ENCODE results near the gene TAF9B.
A peak's percentile ranks its signal among the peaks of the same experiment; 100 is the strongest.

TAF9B gene

DNA sequence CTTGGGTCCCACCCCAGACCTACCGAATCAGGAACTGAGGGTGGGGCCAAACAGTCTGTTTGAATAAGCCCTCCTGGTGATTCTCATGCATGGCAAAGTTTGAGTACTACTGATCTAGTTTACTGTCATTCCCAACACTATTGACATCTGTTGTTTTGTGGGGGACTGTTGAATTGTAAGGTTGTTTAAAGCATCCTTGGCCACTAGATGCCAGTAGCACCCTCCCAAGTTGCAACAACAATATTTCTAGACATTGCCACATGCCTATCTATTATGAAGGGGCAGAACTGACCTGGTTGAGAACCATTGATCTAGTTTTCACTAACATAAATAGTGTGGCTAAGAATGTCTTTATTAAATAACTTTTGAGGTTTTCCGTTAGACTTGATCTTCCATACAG lies 15.1 kb downstream of the TAF9B start:
- TF ChIP-seq, protein P1, sequence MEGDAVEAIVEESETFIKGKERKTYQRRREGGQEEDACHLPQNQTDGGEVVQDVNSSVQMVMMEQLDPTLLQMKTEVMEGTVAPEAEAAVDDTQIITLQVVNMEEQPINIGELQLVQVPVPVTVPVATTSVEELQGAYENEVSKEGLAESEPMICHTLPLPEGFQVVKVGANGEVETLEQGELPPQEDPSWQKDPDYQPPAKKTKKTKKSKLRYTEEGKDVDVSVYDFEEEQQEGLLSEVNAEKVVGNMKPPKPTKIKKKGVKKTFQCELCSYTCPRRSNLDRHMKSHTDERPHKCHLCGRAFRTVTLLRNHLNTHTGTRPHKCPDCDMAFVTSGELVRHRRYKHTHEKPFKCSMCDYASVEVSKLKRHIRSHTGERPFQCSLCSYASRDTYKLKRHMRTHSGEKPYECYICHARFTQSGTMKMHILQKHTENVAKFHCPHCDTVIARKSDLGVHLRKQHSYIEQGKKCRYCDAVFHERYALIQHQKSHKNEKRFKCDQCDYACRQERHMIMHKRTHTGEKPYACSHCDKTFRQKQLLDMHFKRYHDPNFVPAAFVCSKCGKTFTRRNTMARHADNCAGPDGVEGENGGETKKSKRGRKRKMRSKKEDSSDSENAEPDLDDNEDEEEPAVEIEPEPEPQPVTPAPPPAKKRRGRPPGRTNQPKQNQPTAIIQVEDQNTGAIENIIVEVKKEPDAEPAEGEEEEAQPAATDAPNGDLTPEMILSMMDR (IDR thresholded peaks at IDR 0.05; ENCODE audit: low read depth, low read length, missing control alignments) = peak; percentile 25
- no peak overlapping the region for H3K4me3 ChIP-seq (ENCODE audit: low read depth, low read length)
- DNase-seq (ENCODE audit: low read depth) = no peak
- in situ Hi-C loops (cut with HindIII; ENCODE audit: low sequenced_read_pairs) = no loop called here

DNA sequence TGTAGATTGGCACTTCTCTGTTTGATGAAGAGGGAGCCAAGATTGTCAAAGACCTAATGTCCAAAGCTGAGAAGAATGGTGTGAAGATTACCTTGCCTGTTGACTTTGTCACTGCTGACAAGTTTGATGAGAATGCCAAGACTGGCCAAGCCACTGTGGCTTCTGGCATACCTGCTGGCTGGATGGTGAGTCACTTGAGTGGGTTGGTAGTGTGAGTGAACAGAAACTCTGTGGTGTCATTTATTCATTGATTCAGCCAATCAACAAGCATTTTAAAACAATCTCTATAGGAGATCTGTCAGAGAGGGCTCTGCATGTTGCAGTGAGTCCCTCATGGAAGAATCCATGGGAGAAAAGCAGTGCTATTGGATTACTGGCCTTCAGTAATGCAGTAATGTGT lies 16.3 kb downstream of the TAF9B start:
- H3K4me3 ChIP-seq (ENCODE audit: low read depth, low read length) = no peak overlapping the region
- in situ Hi-C loops (cut with HindIII; ENCODE audit: low sequenced_read_pairs) = no loop called here
- TF ChIP-seq, protein P1 (IDR thresholded peaks at IDR 0.05; ENCODE audit: low read depth, low read length, missing control alignments) = no peak
- DNase-seq (ENCODE audit: low read depth) = peak; percentile 15

DNA sequence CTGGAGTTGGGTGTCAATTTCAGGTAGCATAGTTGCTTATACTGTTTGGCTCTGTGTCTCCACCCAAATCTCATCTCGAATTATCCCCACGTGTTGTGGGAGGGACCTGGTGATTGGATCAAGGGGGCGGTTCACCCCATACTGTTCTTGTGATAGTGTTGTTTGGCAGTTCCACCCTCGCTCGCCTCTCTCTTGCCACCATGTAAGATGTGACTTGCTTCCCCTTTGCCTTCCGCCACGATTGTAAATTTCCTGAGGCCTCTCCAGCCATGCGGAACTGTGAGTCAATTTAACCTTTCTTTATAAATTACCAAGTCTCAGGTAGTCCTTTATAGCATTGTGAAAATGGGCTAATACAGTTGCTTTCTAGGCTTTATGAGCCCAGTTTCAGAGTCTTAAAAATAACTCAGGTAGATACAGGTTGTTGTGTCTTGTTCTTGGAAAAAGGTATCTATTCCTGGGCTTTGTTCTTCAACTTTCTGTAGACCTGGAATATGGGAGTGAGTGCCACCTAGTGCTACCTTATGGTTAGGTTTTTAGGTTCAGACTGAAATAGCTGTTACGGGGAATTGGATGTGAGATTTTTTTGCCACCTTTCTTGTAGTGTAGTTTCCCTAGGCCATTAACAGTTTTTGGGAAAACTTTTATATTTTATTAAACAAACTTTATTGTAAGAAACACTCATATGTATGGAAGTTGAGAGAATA lies 19.8 kb downstream of the TAF9B start:
- TF ChIP-seq, protein P1 (IDR thresholded peaks at IDR 0.05; ENCODE audit: low read depth, low read length, missing control alignments) = peak; percentile 35
- no peak overlapping the region for H3K4me3 ChIP-seq (ENCODE audit: low read depth, low read length)
- in situ Hi-C loops (cut with HindIII; ENCODE audit: low sequenced_read_pairs) = no loop called here
- no peak for DNase-seq (ENCODE audit: low read depth)

DNA sequence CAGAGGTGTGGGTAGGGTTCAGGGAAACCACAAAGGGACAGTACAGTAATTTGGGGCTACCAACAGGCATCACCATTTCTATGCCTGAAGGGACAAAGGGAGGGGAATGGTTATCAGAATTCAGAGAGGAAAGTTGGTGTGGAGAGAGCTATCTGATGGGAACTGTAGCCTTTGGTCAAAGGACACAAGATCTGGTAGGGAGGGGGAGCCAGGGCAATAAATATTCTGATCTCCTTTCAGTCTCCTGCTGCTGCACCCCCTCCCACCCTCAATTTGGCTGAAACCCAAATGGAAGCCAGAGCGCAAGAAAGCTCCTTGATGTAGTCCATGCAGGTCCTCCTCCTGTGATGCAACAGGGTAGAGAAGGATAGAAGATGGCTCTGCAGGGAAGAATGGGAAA lies 20.8 kb downstream of the TAF9B start:
- in situ Hi-C loops (cut with HindIII; ENCODE audit: low sequenced_read_pairs) = no loop called here
- TF ChIP-seq, protein P1 (IDR thresholded peaks at IDR 0.05; ENCODE audit: low read depth, low read length, missing control alignments) = no peak
- DNase-seq (ENCODE audit: low read depth) = no peak
- H3K4me3 ChIP-seq (ENCODE audit: low read depth, low read length) = no peak overlapping the region

DNA sequence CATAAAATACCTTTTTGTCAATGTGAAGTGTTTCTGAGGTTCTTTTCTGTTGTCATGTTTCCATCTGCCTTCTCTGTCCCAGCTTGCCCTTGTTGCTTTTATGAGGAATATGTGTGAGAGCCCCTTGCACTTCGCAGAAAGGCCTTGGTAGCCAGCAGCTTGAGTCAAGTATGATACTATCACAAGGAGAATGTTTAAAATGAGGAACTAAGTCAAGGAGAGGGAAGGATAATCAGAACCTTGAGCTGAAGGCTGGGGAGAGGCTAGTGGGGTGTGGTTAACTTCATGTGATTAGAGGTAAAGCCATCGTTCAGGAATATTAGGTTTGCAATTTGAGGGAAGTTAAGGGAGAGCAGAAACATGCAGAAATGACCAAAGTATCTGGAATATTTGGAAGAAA lies 22.7 kb downstream of the TAF9B start:
- TF ChIP-seq, protein P1 (IDR thresholded peaks at IDR 0.05; ENCODE audit: low read depth, low read length, missing control alignments) = no peak
- DNase-seq (ENCODE audit: low read depth) = no peak
- in situ Hi-C loops (cut with HindIII; ENCODE audit: low sequenced_read_pairs) = no loop called here
- H3K4me3 ChIP-seq (ENCODE audit: low read depth, low read length) = no peak overlapping the region

DNA sequence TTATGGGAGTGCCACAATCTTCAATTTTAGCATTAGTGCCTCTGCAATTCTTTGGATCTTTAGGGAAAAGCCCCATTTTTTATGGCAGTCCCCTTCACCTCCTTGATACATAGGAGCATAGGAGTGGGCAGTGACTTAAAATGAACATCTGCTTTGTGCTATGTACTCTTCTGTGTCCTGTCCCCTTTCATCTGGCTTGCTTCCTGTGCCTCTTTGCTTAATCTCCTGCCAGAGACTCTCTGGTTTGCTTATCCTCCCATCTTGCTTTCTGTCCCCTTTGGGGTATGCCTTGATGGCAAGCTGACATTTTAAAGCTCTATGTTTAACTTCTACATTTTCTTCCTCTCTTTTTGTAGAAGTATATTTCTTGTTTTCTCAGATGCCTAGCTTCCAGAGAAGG lies 23.1 kb downstream of the TAF9B start:
- TF ChIP-seq, protein P1 (IDR thresholded peaks at IDR 0.05; ENCODE audit: low read depth, low read length, missing control alignments) = no peak
- DNase-seq (ENCODE audit: low read depth) = no peak
- no peak overlapping the region for H3K4me3 ChIP-seq (ENCODE audit: low read depth, low read length)
- in situ Hi-C loops (cut with HindIII; ENCODE audit: low sequenced_read_pairs) = no loop called here

All from astrocyte of the cerebellum (primary cell).